Glutamatergic neuron (in vitro differentiated cells): ENCODE results near the gene EPHA4. TPM values are rescaled to one million over a fixed set of nuclear protein-coding genes. Genes with fewer than 3 reads are reported as not detected.

Experiments
- DNase-seq: peaks from one replicate; pipeline ENCODE4 v3.0.0; 2022
- H3K27ac Mint-ChIP-seq: one replicate; pipeline ENCODE4 v1.8.0; 2020; ENCODE audit warnings: mild to moderate bottlenecking, mixed read lengths, inconsistent platforms; ENCODE audit not compliant: unreplicated experiment
- H3K27me3 Mint-ChIP-seq: one replicate; pipeline ENCODE4 v1.8.0; 2020; ENCODE audit warnings: mild to moderate bottlenecking, moderate library complexity, mixed read lengths, inconsistent platforms; ENCODE audit not compliant: unreplicated experiment
- H3K36me3 Mint-ChIP-seq: one replicate; pipeline ENCODE4 v1.8.0; 2020; ENCODE audit warnings: mild to moderate bottlenecking, mixed read lengths, inconsistent platforms; ENCODE audit not compliant: unreplicated experiment
- H3K4me1 Mint-ChIP-seq: one replicate; pipeline ENCODE4 v1.8.0; 2020; ENCODE audit warnings: mild to moderate bottlenecking, low read depth, mixed read lengths, inconsistent platforms; ENCODE audit not compliant: unreplicated experiment
- H3K4me3 Mint-ChIP-seq: one replicate; pipeline ENCODE4 v1.8.0; 2020; ENCODE audit warnings: mild to moderate bottlenecking, mixed read lengths, inconsistent platforms; ENCODE audit not compliant: unreplicated experiment
- H3K9me3 Mint-ChIP-seq: one replicate; pipeline ENCODE4 v1.8.0; 2020; ENCODE audit warnings: mild to moderate bottlenecking, moderate library complexity, mixed read lengths, inconsistent platforms; ENCODE audit not compliant: unreplicated experiment
- total RNA-seq: library from RNA; stranded (reverse); fragmentation: NEBNext Ultra II Directional; extraction: Animal tissue kit (Norgen Biotek cat#: 25700); gene quantifications from one replicate; pipeline ENCODE4 v1.2.1, GENCODE V29; 2021; ENCODE audit not compliant: unreplicated experiment
- TF ChIP-seq, protein P1 (sequence below): fragments of 200-600 bp; sonication (generic); IDR thresholded peaks from one replicate; pipeline ENCODE4 v1.5.0; 2021; ENCODE audit not compliant: partially characterized antibody, unreplicated experiment

EPHA4 gene
- total RNA-seq, 1 donor from 2014 or later, result 57.2 TPM

- Mint-ChIP-seq H3K9me3 (no peaks in the 10 kb centered on the region), H3K27ac (no peak overlapping the region), H3K36me3 (no peaks in the 10 kb centered on the region), H3K27me3 (no peaks in the 10 kb centered on the region), H3K4me3 (no peak overlapping the region), H3K4me1 (no peaks in the 10 kb centered on the region)
- no peak for DNase-seq
- TF ChIP-seq, protein P1, sequence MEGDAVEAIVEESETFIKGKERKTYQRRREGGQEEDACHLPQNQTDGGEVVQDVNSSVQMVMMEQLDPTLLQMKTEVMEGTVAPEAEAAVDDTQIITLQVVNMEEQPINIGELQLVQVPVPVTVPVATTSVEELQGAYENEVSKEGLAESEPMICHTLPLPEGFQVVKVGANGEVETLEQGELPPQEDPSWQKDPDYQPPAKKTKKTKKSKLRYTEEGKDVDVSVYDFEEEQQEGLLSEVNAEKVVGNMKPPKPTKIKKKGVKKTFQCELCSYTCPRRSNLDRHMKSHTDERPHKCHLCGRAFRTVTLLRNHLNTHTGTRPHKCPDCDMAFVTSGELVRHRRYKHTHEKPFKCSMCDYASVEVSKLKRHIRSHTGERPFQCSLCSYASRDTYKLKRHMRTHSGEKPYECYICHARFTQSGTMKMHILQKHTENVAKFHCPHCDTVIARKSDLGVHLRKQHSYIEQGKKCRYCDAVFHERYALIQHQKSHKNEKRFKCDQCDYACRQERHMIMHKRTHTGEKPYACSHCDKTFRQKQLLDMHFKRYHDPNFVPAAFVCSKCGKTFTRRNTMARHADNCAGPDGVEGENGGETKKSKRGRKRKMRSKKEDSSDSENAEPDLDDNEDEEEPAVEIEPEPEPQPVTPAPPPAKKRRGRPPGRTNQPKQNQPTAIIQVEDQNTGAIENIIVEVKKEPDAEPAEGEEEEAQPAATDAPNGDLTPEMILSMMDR, result no peak
Observed at GRCh38 chr2:221482666-221483455, 89.2 kb downstream of the EPHA4 start.

GRCh38 chr2:221480821-221481220 is 91.3 kb downstream of the EPHA4 start:
- Mint-ChIP-seq H3K4me1 (no peaks in the 10 kb centered on the region), H3K36me3 (peaks cover 4% of the 10 kb centered on the region), H3K9me3 (no peaks in the 10 kb centered on the region), H3K4me3 (no peak overlapping the region), H3K27me3 (no peaks in the 10 kb centered on the region), H3K27ac (no peak overlapping the region)
- TF ChIP-seq, protein P1, result no peak
- no peak for DNase-seq

- Mint-ChIP-seq H3K4me3 (no peak overlapping the region), H3K9me3 (no peaks in the 10 kb centered on the region), H3K27me3 (no peaks in the 10 kb centered on the region), H3K36me3 (peaks cover 4% of the 10 kb centered on the region), H3K4me1 (no peaks in the 10 kb centered on the region), H3K27ac (no peak overlapping the region)
- TF ChIP-seq, protein P1, result no peak
- no peak for DNase-seq
Observed at GRCh38 chr2:221480163-221480562, 91.9 kb downstream of the EPHA4 start.

- peaks cover under 1% of the 10 kb centered on the region for H3K4me1 Mint-ChIP-seq
- DNase-seq, result no peak
- TF ChIP-seq, protein P1, result no peak
- H3K9me3 Mint-ChIP-seq, result peaks cover under 1% of the 10 kb centered on the region
- peaks cover 4% of the 10 kb centered on the region for H3K36me3 Mint-ChIP-seq
- no peak overlapping the region for H3K27ac Mint-ChIP-seq
- H3K27me3 Mint-ChIP-seq, result no peaks in the 10 kb centered on the region
- H3K4me3 Mint-ChIP-seq, result no peak overlapping the region
Observed at GRCh38 chr2:221478485-221478863, 93.6 kb downstream of the EPHA4 start.

DNA sequence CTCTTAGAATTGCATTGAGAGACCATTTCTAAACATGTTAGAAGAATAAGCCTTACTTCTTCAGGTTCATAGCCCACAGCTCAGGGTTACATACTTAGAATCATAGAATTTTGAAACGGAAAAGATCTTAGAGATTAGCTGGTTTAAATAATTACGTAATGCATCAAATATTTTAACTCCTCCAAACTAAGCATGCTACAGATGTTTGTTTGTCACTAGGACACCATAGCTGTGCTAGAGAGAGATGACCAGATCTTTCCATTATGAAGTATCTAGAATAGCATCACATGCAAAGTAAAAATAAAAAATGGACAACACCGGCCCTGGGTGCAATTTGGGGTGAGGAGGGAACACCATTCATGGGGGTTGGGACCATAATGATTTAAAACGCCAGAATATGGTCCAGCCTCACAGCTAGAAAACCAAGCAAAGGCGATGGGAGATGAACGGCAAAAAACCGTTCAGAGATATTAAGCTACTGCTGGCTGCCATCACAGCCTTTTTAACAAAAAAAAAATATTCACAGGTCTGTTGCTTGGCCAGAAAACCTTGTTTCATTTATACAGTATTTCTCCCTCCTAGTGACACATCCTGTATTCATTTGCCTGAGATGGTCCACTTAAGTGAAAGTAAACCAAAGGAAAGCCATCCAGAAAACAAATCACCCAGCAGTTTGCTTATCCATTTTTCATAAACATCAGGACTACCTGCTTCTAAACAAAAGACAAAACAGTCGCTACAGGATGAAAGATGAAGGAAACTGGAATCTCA is 94.2 kb downstream of the EPHA4 start:
- no peak for DNase-seq
- peaks cover 4% of the 10 kb centered on the region for H3K36me3 Mint-ChIP-seq
- H3K4me1 Mint-ChIP-seq, result peaks cover 6% of the 10 kb centered on the region
- H3K9me3 Mint-ChIP-seq, result peaks cover 1% of the 10 kb centered on the region
- TF ChIP-seq, protein P1, result no peak
- no peak overlapping the region for H3K4me3 Mint-ChIP-seq
- H3K27me3 Mint-ChIP-seq, result no peaks in the 10 kb centered on the region
- no peak overlapping the region for H3K27ac Mint-ChIP-seq
